ENCODE results near the gene RASGRF2. TPM values are rescaled to one million over a fixed set of nuclear protein-coding genes. Genes with fewer than 3 reads are reported as not detected.

RASGRF2 gene, protein sequence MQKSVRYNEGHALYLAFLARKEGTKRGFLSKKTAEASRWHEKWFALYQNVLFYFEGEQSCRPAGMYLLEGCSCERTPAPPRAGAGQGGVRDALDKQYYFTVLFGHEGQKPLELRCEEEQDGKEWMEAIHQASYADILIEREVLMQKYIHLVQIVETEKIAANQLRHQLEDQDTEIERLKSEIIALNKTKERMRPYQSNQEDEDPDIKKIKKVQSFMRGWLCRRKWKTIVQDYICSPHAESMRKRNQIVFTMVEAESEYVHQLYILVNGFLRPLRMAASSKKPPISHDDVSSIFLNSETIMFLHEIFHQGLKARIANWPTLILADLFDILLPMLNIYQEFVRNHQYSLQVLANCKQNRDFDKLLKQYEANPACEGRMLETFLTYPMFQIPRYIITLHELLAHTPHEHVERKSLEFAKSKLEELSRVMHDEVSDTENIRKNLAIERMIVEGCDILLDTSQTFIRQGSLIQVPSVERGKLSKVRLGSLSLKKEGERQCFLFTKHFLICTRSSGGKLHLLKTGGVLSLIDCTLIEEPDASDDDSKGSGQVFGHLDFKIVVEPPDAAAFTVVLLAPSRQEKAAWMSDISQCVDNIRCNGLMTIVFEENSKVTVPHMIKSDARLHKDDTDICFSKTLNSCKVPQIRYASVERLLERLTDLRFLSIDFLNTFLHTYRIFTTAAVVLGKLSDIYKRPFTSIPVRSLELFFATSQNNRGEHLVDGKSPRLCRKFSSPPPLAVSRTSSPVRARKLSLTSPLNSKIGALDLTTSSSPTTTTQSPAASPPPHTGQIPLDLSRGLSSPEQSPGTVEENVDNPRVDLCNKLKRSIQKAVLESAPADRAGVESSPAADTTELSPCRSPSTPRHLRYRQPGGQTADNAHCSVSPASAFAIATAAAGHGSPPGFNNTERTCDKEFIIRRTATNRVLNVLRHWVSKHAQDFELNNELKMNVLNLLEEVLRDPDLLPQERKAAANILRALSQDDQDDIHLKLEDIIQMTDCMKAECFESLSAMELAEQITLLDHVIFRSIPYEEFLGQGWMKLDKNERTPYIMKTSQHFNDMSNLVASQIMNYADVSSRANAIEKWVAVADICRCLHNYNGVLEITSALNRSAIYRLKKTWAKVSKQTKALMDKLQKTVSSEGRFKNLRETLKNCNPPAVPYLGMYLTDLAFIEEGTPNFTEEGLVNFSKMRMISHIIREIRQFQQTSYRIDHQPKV (N-terminal part only)
- total RNA-seq (10 to 100 TPM; 11.1 to 13.5 TPM), polyA plus RNA-seq (13.4 TPM)

DNA sequence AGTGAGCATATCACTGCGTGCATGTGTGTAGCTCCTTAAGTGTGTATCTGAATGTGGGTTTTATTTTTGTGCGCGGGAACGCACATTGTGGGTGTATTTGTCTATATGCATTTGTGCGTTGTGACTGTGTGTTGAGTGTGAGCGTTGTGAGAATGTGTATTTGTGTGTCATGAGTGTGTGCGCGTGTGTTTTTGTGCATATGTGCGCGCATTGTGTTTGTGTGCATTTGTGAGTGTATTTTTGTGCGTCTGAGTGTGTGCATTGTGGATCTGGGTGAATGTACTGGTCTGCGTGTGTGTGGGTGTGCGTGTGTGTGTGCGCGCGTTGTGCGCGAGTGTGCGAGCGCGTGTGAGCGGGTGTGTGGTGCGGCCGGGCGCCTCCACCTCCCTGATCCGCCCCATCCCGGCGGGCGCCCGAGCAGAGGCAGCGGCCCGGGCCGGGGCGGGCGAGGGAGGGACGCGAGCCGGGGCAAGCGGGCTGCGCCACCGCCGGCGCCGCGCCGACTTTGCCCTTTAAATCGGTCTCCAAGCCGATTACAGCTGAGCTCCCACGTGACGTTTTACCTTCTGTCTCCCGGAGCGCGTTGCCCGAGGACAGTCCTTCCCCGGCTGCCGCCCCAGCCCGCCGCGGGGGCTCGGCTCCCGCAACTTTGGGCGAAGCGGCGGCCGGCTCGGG is at the start of gene RASGRF2:
Gene RASGRF2, plus strand, starts transcription at position 596 of the 675 bp plus-strand sequence. CDS start 376 bp downstream, outside the sequence.
- no peaks in the 10 kb centered on the region for H3K36me3 ChIP-seq (ENCODE audit: insufficient read depth, low read length)
- Mint-ChIP-seq H3K36me3 (peaks cover 0 to 10% (median 0%) of the 10 kb centered on the region in 3 donors), H3K4me3 (peak within 1 kb of the TSS; percentile 85 to 99 (median 95)), H3K27me3 (peaks cover 4 to 5% of the 10 kb centered on the region in 2 donors), H3K27ac (peak within 1 kb of the TSS; percentile 62 to 95 (median 87)), H3K4me1 (peaks cover 46 to 63% (median 60%) of the 10 kb centered on the region in 3 donors), H3K9me3 (no peaks in the 10 kb centered on the region)
- no peaks in the 10 kb centered on the region for H3K27me3 ChIP-seq (ENCODE audit: insufficient read depth, low read length, poor library complexity, severe bottlenecking)
- H3K9me3 ChIP-seq (ENCODE audit: low read length), result no peaks in the 10 kb centered on the region
- peaks cover 51% of the 10 kb centered on the region for H3K4me1 ChIP-seq (ENCODE audit: insufficient read depth, low read length)
- ChIA-PET CTCF (interaction anchor here (1.0 to 3.9 kb wide), 9 partner anchors 15 to 148 kb away, joined by 3 to 19 read pairs (median 4); no protein-coding TSS in a partner anchor), POLR2A (interaction anchor here (1.4 to 2.0 kb wide), 3 partner anchors 47 to 305 kb away, joined by 3 to 10 read pairs (median 3); partner anchors contain the start of gene DHFR)
- H3K4me3 ChIP-seq (ENCODE audit: low read length), result peak within 1 kb of the TSS; percentile 62
- DNase-seq, result peak in 4 of 5 donors; percentile 27 to 61 (median 48)
- no peak within 1 kb of the TSS for H3K27ac ChIP-seq (ENCODE audit: low read depth, low read length)

DNA sequence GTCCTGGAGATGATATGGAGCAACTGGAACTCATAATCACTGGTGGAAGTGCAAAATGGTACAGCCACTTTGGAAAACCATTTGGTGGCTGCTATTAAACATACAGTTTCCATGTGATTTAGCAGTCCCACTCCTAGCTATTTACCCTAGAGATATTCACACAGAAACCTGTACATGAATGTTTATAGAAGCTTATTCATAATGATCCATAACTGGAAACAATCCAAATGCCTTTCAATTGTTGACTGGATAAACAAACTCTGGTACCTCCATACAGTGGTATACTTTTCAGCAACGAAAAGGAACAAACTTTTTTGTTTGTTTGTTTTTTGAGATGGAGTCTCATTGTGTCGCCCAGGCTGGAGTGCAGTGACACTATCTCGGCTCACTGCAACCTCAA is 47.7 kb upstream of the RASGRF2 start:
- Mint-ChIP-seq H3K27me3 (no peaks in the 10 kb centered on the region), H3K4me3 (no peak overlapping the region), H3K4me1 (no peaks in the 10 kb centered on the region), H3K27ac (no peak overlapping the region), H3K36me3 (peaks cover 0 to 5% (median 0%) of the 10 kb centered on the region in 3 donors), H3K9me3 (peaks cover 0 to 3% (median 0%) of the 10 kb centered on the region in 5 donors)
- no peak overlapping the region for H3K27ac ChIP-seq (ENCODE audit: low read depth, low read length)
- ChIA-PET POLR2A (no interaction called here), CTCF (no interaction called here)
- DNase-seq, result no peak
- no peaks in the 10 kb centered on the region for H3K27me3 ChIP-seq (ENCODE audit: insufficient read depth, low read length, poor library complexity, severe bottlenecking)
- H3K4me3 ChIP-seq (ENCODE audit: low read length), result no peak overlapping the region
- no peaks in the 10 kb centered on the region for H3K4me1 ChIP-seq (ENCODE audit: insufficient read depth, low read length)
- H3K36me3 ChIP-seq (ENCODE audit: insufficient read depth, low read length), result no peaks in the 10 kb centered on the region
- H3K9me3 ChIP-seq (ENCODE audit: low read length), result no peaks in the 10 kb centered on the region

DNA sequence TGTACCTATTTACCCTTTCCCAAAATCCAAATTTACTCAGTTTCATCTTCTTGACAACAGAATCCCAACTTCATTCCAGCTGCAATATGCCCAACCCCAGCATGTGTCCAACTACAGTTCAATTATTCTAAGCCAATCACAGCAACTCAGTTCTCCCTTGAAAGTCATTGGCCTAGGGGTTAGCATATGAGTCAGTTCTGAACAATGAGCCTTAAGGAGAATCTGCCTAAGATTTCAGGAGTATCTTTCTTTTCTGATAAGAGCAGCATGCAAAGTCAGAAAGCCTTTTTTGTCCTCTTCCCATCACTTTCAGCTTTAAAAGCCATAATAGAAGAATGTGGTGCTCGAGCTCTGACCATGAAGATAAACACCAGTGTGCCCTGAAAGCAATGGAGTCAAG is 44.4 kb upstream of the RASGRF2 start:
- no peaks in the 10 kb centered on the region for H3K9me3 ChIP-seq (ENCODE audit: low read length)
- Mint-ChIP-seq H3K27me3 (no peaks in the 10 kb centered on the region), H3K9me3 (peaks cover 0 to 3% (median 0%) of the 10 kb centered on the region in 5 donors), H3K36me3 (peaks cover 0 to 5% (median 0%) of the 10 kb centered on the region in 3 donors), H3K4me3 (no peak overlapping the region), H3K27ac (no peak overlapping the region), H3K4me1 (no peaks in the 10 kb centered on the region)
- H3K27me3 ChIP-seq (ENCODE audit: insufficient read depth, low read length, poor library complexity, severe bottlenecking), result no peaks in the 10 kb centered on the region
- DNase-seq, result no peak
- no peaks in the 10 kb centered on the region for H3K36me3 ChIP-seq (ENCODE audit: insufficient read depth, low read length)
- no peak overlapping the region for H3K27ac ChIP-seq (ENCODE audit: low read depth, low read length)
- ChIA-PET POLR2A (no interaction called here), CTCF (no interaction called here)
- H3K4me1 ChIP-seq (ENCODE audit: insufficient read depth, low read length), result no peaks in the 10 kb centered on the region
- no peak overlapping the region for H3K4me3 ChIP-seq (ENCODE audit: low read length)

DNA sequence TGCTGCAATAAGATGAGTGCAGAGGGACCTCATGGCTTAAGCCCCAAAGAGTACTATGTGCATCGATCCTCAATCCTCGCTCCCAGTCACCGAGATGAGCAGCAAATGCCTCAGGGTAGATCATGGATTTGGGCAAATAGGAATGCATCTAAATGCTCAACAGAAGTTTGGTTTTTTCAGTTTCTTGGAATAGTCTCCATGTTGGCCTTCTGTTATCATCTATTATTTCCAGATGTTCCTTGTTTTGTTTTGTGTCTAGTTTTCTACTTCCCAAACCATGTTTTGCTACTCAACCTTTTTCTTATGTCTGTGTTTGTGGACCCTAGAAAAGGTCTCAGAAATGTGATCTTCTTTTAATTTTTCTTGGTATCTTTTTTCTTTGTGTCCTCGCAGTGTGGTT is 43.5 kb upstream of the RASGRF2 start:
- Mint-ChIP-seq H3K27ac (no peak overlapping the region), H3K4me3 (no peak overlapping the region), H3K36me3 (peaks cover 0 to 5% (median 0%) of the 10 kb centered on the region in 3 donors), H3K27me3 (no peaks in the 10 kb centered on the region), H3K9me3 (peaks cover 0 to 3% (median 0%) of the 10 kb centered on the region in 5 donors), H3K4me1 (no peaks in the 10 kb centered on the region)
- POLR2A ChIA-PET, result no interaction called here
- Histone ChIP-seq H3K4me3 (ENCODE audit: low read length) (no peak overlapping the region), H3K27me3 (ENCODE audit: insufficient read depth, low read length, poor library complexity, severe bottlenecking) (no peaks in the 10 kb centered on the region), H3K27ac (ENCODE audit: low read depth, low read length) (no peak overlapping the region), H3K36me3 (ENCODE audit: insufficient read depth, low read length) (no peaks in the 10 kb centered on the region), H3K9me3 (ENCODE audit: low read length) (no peaks in the 10 kb centered on the region), H3K4me1 (ENCODE audit: insufficient read depth, low read length) (no peaks in the 10 kb centered on the region)
- no peak for DNase-seq
- CTCF ChIA-PET, result no interaction called here

DNA sequence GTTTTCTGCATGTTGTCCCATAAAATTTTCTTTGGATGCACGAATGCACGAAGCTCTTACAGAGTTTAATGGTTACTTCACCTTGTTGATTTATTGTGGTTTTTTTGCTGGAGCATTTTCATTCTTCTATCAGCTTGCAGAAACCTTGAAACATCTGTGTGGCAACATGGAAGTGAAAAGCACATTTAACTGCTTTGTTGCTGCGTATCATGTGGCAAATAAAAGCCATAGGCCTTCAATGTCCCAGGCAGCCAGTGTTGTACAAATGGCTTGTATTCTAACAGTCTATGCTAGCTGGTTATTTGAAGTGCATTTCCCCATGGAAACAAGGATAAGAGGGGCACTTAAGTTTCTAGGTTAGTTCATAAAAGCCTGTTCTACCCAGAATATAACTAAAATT is 42.5 kb upstream of the RASGRF2 start:
- no peaks in the 10 kb centered on the region for H3K9me3 Mint-ChIP-seq
- Histone ChIP-seq H3K9me3 (ENCODE audit: low read length) (no peaks in the 10 kb centered on the region), H3K27me3 (ENCODE audit: insufficient read depth, low read length, poor library complexity, severe bottlenecking) (no peaks in the 10 kb centered on the region), H3K4me1 (ENCODE audit: insufficient read depth, low read length) (no peaks in the 10 kb centered on the region), H3K36me3 (ENCODE audit: insufficient read depth, low read length) (no peaks in the 10 kb centered on the region), H3K27ac (ENCODE audit: low read depth, low read length) (no peak overlapping the region), H3K4me3 (ENCODE audit: low read length) (no peak overlapping the region)
- no peaks in the 10 kb centered on the region for H3K27me3 Mint-ChIP-seq
- no peak for DNase-seq
- ChIA-PET CTCF (no interaction called here), POLR2A (no interaction called here)
- no peak overlapping the region for H3K27ac Mint-ChIP-seq
- H3K4me1 Mint-ChIP-seq, result no peaks in the 10 kb centered on the region
- H3K4me3 Mint-ChIP-seq, result no peak overlapping the region
- H3K36me3 Mint-ChIP-seq, result no peaks in the 10 kb centered on the region

DNA sequence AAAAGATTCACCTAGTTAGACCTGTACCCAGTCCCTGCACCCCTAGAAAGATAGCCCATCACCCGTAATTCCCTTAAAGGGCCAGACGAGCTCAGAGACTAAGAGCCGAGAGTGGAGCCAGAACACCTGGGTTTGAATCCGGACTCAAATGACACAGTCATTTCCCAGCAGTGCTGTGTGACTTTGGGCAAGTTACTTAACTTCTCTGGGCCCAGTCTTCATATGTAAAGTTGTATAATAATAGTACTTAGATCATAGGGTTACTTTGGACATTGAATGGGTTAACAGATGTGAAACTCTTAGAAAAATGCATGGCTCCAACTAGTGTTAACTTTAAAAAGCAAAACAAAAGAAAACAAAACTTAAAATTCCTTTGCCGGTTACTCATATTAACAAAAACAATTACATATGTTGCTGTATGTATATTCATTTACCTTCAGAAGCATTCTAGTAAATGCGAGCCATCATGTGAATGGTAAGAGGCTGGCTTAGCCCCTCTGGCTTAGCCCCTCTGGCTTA is 40.4 kb upstream of the RASGRF2 start:
- ChIA-PET CTCF (no interaction called here), POLR2A (no interaction called here)
- Histone ChIP-seq H3K27ac (ENCODE audit: low read depth, low read length) (no peak overlapping the region), H3K4me3 (ENCODE audit: low read length) (no peak overlapping the region), H3K36me3 (ENCODE audit: insufficient read depth, low read length) (no peaks in the 10 kb centered on the region), H3K4me1 (ENCODE audit: insufficient read depth, low read length) (no peaks in the 10 kb centered on the region), H3K9me3 (ENCODE audit: low read length) (no peaks in the 10 kb centered on the region), H3K27me3 (ENCODE audit: insufficient read depth, low read length, poor library complexity, severe bottlenecking) (no peaks in the 10 kb centered on the region)
- no peaks in the 10 kb centered on the region for H3K9me3 Mint-ChIP-seq
- DNase-seq, result no peak
- no peaks in the 10 kb centered on the region for H3K27me3 Mint-ChIP-seq
- H3K4me3 Mint-ChIP-seq, result no peak overlapping the region
- peaks cover 0 to 2% (median 0%) of the 10 kb centered on the region in 3 donors for H3K36me3 Mint-ChIP-seq
- no peaks in the 10 kb centered on the region for H3K4me1 Mint-ChIP-seq
- H3K27ac Mint-ChIP-seq, result no peak overlapping the region

DNA sequence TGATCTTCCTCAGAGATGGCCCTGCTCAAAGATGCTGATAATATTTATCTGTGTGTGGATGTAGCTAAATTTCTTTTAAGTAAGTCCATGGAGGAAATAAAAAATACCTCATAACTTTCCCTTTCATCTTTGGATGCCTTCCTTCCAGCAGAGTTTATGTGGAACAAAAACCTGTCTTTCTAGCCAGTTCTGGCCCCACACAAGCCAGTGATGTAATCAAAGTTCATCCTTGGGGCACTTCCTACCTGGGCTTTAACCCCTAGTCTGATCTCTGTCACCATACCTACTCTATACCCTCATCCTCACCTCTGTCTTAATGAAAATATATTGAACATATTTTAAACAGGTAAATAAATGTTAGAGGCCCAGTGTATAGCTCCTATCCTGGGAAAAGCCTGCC is 39.8 kb upstream of the RASGRF2 start:
- no peaks in the 10 kb centered on the region for H3K4me1 ChIP-seq (ENCODE audit: insufficient read depth, low read length)
- no peak overlapping the region for H3K27ac ChIP-seq (ENCODE audit: low read depth, low read length)
- H3K27ac Mint-ChIP-seq, result peak overlapping the region in 1 of 8 donors; percentile 28
- ChIA-PET CTCF (no interaction called here), POLR2A (no interaction called here)
- H3K27me3 ChIP-seq (ENCODE audit: insufficient read depth, low read length, poor library complexity, severe bottlenecking), result no peaks in the 10 kb centered on the region
- no peaks in the 10 kb centered on the region for H3K27me3 Mint-ChIP-seq
- no peaks in the 10 kb centered on the region for H3K36me3 ChIP-seq (ENCODE audit: insufficient read depth, low read length)
- H3K4me1 Mint-ChIP-seq, result no peaks in the 10 kb centered on the region
- H3K4me3 Mint-ChIP-seq, result no peak overlapping the region
- no peaks in the 10 kb centered on the region for H3K9me3 ChIP-seq (ENCODE audit: low read length)
- no peak for DNase-seq
- H3K9me3 Mint-ChIP-seq, result no peaks in the 10 kb centered on the region
- no peak overlapping the region for H3K4me3 ChIP-seq (ENCODE audit: low read length)
- peaks cover 0 to 2% (median 0%) of the 10 kb centered on the region in 3 donors for H3K36me3 Mint-ChIP-seq

All from CD8-positive, alpha-beta memory T cell (primary cell).